GM19099 (cell line): ENCODE data around the gene APP.

Experiments used
- POLR2A ChIP-seq: IDR thresholded peaks from 3 replicates; pipeline ENCODE4 v1.6.1; 2011; ENCODE audit warnings: low read depth; ENCODE audit not compliant: insufficient read length; ENCODE audit errors: extremely low read depth

APP gene

DNA sequence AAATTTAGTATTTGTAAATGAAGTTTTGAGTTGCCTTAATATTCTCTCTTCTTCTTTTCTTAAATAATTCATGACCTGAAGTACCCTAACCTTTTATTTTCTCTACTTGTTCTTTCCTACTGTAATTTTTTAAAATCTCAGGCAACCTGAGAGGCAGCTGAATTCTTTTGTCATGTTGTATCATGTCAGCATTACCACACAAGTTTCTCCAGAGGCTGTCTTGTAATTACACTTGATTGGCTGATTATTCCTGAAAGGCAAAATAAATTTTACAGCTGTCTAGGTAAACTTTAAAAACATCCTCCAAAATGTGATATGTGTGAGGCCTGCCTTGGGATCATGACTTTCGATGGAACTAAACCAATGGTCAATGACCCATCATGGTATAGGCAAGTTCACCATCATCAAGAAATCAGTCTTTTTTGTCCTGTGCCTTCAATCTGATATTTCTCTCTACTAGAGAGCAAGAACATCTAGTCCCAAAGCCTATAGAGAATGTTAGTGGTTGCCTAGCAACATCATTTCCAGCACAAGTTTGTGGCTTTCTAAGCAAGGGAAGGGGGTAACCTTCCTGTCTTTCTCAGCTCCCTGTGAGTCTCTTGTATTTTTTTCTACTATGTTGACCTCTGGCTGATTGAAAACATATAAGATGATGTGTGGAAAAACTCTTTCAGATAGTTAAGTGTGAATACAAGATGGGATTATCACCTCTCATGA, 320.3 kb downstream of the APP start:
- no peak for TF ChIP-seq POLR2A

DNA sequence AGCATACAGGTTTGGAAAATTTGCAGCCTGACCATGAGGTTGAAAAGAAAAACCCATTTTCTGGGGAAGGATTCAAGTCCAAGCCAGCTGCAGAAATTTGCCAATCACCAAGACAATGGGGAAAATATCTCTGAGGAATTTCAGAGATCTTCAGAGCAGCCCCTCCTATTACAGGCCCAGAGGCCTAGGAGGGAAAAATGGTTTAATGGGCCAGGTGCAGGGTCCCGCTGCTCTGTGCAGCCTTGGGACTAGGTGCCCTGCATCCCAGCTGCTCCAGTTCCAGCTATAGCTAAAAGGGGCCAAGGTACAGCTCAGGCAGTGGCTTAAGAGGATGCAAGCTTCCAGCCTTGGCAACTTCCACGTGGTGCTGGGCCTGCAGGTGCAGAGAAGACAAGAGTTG, 322.3 kb downstream of the APP start:
- no peak for TF ChIP-seq POLR2A

DNA sequence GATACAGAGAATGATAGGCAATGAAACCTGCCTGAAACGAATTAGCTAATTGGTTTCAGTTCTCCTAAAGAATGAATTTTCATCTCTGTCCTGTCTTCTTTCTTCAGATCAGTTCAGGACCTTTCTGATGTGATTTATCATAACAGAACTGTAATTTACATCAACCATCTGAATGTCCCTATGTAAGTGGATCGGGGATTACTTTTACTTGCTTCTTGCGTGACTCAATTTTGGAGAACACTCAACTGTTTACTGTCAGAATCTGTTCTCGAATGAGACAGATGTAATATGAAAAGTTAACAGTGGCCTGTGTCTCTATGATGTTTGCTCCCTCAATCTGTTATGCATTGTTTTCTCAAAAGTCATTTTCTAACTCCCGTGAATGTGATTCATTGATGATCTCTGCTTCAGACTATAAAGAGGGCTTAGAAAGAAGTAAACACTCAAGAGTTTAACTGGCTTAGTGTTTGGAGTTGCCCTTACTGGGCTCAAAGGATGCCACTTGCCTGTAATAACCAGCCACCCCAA, 324.8 kb downstream of the APP start:
- TF ChIP-seq POLR2A: no peak

DNA sequence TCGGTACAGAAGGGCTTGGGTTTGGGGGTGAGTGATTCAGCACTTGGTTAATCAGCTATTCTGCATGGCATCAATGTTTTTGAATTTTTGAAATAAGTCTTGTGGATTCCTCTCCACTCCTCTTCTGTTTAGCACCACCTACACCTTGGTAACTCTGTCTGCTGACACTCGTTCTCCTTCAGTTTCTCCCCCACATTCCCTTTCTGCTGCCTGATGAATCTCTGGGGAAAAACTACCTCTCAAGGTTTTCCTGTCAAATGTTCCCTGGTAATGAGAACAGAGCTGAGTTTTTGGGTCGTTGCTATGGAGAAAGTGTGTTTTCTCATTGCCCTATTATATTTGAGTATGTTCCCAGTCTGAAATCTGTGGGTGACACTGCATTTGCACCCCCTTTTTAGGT, 327.6 kb downstream of the APP start:
- no peak for TF ChIP-seq POLR2A

DNA sequence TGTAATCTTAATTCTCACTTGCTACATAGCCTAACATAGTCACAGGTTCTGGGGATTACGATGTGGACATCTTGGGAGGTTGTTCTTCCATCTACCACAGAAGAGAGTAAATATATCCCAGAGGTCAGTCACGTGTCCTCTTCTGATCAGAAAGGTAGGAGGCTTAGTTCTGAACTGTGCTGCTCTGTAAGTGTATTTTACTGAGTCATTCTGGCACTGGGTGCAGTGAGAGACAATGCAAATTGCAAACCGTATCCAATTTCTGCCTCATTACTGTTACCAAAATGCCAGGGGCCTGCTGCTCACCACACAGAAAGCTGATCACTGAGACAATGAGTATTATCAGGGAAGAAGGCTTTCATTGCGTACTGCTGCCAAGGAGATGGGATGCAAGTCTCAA, 331.8 kb downstream of the APP start:
- no peak for TF ChIP-seq POLR2A

DNA sequence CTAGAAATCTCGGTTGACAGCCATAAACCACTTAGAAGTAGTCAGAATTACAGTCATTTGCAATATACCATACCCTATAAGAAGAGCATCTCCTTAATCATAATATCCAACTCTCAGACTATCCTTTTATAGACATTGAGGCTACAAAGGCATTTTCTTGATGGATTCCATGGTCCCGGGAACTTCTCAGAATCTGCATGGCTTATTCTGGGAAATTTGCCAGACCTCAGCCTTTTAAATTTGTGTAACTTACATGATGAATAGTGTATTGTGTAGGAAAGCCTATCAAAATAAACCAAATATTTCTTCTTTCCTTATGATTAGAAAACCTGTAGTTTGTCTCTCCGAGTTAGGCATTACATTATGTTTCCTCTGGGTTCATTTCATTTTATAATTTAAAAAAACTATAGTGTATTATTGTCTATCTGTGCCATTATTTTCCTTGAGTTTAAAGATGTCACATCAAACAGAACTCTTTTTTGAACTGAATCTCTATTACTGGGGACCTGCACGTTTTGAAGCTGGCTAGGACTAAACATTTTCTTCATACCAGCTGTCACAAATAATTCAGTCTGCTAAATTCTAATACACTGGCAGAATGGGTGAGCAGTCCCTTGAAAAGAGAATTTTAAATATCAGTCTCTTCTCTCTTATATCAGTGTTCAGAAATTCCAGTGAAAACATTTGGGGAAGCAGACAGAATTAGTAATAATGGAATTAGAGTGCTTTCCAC, 332.9 kb downstream of the APP start:
- no peak for TF ChIP-seq POLR2A

DNA sequence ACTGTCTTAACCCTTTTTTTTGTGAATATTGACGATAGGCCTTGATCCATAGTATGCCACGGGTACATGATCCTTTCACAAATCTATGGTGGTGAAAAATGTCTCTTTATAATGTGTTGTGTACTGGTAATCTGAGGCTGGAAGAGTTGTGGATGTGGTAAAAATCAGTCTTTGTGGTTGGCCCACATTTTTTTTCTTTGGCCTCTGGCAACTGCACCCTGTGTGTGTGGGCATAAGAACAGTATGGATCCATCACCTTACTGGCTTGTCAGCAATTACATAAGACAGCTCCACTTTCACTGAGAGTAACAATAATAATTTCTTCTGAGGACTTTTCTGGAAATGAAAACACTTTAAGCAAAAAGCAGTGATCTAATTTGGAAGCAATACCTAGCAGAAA, 334.2 kb downstream of the APP start:
- no peak for TF ChIP-seq POLR2A

DNA sequence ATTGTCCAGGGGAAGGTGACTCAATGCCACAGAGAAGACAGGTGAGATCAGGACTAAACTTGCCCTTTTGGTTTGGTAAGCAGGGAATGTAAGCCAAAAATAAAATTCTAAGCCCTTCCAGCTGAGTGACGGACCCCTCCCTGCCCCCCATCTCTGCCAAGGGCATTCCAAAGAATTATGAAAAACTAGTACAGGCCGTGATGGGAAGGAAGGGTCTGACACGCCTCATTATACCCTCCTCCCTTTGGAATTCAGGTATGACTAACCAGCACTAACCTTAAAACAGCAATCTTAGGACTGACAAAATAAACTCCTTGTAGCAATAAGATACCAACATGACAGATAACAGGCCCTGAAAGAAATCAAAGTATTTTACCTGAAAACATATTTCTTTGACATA, 336.2 kb downstream of the APP start:
- no peak for TF ChIP-seq POLR2A

DNA sequence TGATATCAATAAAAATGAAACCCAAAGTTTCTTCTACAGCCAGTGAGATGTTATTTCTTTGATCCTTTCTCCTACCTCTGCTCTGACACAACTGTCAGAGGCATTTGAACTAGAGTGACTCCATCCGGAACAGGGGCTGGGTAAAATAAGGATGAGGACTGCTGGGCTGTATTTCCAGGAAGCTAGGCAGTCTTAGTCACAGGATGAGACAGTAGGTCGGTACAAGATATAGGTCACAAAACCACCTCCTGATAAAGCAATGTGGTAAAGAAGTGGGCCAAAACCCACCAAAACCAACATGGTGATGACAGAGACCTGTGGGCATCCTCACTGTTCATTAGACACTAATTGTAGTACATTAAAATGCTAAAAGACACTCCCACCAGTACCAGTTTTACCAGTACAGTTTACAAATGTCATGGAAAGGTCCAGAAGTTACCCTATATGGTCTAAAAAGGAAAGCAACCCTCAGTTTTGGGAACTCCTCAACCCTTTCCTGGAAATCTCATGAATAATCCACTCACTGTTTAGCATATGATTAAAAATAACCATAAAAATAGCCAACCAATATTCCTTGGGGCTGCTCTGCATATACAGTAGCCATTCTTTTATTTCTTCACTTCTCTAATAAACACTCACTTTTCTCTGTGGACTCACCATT, 339.1 kb downstream of the APP start:
- TF ChIP-seq POLR2A: no peak
